Mammary epithelial cell (primary cell): ENCODE data around the gene NCBP1.

ENCODE experiments used
- EZH2 ChIP-seq: IDR thresholded peaks from 2 replicates; pipeline ENCODE4 v1.6.1; 2012; ENCODE audit warnings: low read length, inconsistent platforms, borderline replicate concordance
- TF ChIP-seq, protein P1 (sequence below), 2 donors: IDR thresholded peaks in 1 of 2; conservative IDR thresholded peaks in 1 of 2; 2 replicates each; pipeline ENCODE4 v1.5.1; 2011 to 2012; ENCODE audit warnings: inconsistent platforms in 2 of 2, low read length in 2 of 2, mild to moderate bottlenecking in 2 of 2, control low read depth in 1 of 2, low read depth in 1 of 2; ENCODE audit not compliant: insufficient read depth in 1 of 2; ENCODE audit errors: extremely low read depth in 1 of 2

GRCh38 chr9:97666907-97667686 lies 33.5 kb downstream of the NCBP1 start:
- no peak for TF ChIP-seq EZH2
- TF ChIP-seq, protein P1, sequence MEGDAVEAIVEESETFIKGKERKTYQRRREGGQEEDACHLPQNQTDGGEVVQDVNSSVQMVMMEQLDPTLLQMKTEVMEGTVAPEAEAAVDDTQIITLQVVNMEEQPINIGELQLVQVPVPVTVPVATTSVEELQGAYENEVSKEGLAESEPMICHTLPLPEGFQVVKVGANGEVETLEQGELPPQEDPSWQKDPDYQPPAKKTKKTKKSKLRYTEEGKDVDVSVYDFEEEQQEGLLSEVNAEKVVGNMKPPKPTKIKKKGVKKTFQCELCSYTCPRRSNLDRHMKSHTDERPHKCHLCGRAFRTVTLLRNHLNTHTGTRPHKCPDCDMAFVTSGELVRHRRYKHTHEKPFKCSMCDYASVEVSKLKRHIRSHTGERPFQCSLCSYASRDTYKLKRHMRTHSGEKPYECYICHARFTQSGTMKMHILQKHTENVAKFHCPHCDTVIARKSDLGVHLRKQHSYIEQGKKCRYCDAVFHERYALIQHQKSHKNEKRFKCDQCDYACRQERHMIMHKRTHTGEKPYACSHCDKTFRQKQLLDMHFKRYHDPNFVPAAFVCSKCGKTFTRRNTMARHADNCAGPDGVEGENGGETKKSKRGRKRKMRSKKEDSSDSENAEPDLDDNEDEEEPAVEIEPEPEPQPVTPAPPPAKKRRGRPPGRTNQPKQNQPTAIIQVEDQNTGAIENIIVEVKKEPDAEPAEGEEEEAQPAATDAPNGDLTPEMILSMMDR (conservative IDR thresholded peaks at IDR 0.05 in 1 of 2, IDR thresholded peaks at IDR 0.05 in 1 of 2; ENCODE audit: extremely low read depth in 1 of 2, insufficient read depth in 1 of 2, low read depth in 1 of 2, low read length in 2 of 2), result no peak
